ENCODE results near the gene PPIB.

PPIB gene

DNA sequence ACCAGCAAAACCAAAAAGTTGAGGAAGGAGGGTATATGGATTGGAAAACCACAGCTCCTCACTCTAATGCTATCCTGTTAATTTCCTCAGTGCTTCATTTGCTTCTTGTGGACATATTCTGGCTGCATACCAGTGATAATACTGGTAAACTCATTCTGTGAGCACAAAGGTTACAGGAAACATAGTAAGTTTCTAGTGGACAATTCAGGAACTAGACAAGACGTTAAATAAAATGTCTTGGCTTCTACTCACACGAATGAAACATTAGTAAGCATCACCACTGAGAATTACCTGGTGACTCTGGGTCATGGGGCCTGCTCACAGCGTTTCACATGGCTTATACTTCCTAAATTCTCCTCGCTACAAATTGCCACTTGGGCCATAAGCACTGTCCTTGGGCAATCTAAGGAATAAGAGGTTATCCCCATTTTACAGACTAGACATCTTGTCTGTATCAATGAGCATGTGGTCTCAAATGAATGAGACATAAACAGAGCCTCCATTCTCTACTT lies 20.1 kb upstream of the PPIB start:
- Histone ChIP-seq H3K4me1 (ENCODE audit: control insufficient read depth, insufficient read depth, low read length) (no peaks in the 10 kb centered on the region; the same call in 1 of the 2 replicates), H3K27ac (ENCODE audit: extremely low read depth, low read depth, low read length) (no peak overlapping the region), H3K4me3 (ENCODE audit: low read depth, low read length) (no peak overlapping the region), H3K9me3 (ENCODE audit: control insufficient read depth, insufficient read depth, low read depth, low read length) (no peaks in the 10 kb centered on the region), H3K36me3 (ENCODE audit: control insufficient read depth in 2 of 2, insufficient read depth in 1 of 2, low read length in 2 of 2) (peaks cover 0 to 17% of the 10 kb centered on the region in 2 experiments; a peak in 2 of 3 replicates)
- POLR2A ChIA-PET, result no interaction called here
- CTCF ChIA-PET, result no interaction called here
- TF ChIP-seq ZNF19 (tag by site-specific recombination; IDR thresholded peaks at IDR 0.05; ENCODE audit: low read depth), result no peak
- TF ChIP-seq HOXD13 (CRISPR knock-in tag; IDR thresholded peaks at IDR 0.05; ENCODE audit: borderline replicate concordance), result no peak
- TF ChIP-seq ZNF292 (tag by site-specific recombination; IDR thresholded peaks at IDR 0.05; ENCODE audit: borderline replicate concordance, low read depth), result no peak
- no peak for TF ChIP-seq ZNF16 (tag by site-specific recombination; IDR thresholded peaks at IDR 0.05; ENCODE audit: low read depth)
- no peak for TF ChIP-seq WT1 (tag by site-specific recombination; IDR thresholded peaks at IDR 0.05)

DNA sequence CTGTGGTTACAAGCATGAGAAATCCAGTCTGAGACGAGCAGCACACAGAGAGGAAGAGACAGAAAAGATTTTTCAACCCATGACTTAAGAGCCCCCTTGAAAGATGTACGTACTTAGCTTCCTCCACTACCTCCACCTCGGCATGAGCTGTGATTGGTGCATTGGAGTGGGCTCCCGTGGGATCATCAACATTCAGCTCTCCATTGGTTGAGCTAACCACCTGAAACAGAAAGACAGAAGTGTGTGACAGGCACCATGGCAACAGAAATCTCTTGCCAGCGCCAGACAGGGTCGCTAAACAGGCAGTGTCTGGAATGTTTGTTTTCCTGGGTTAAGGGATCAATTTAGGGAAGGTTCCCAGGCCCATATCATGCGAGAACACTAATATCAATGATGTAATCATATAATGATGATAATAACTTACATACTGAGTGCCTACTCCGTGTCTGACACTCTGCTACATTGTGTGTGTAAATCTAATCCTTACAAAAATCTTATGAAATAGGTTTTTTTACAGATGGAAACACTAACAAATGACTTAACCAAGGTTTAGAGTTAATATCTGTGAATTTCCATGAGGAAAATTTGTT lies 17.5 kb upstream of the PPIB start:
- TF ChIP-seq ZNF514 (tag by site-specific recombination; IDR thresholded peaks at IDR 0.05), result no peak
- TF ChIP-seq, protein P1, sequence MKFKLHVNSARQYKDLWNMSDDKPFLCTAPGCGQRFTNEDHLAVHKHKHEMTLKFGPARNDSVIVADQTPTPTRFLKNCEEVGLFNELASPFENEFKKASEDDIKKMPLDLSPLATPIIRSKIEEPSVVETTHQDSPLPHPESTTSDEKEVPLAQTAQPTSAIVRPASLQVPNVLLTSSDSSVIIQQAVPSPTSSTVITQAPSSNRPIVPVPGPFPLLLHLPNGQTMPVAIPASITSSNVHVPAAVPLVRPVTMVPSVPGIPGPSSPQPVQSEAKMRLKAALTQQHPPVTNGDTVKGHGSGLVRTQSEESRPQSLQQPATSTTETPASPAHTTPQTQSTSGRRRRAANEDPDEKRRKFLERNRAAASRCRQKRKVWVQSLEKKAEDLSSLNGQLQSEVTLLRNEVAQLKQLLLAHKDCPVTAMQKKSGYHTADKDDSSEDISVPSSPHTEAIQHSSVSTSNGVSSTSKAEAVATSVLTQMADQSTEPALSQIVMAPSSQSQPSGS (tag by site-specific recombination; IDR thresholded peaks at IDR 0.05; ENCODE audit: low read depth), result peak; percentile 66; the same call in 1 of the 2 replicates
- CTCF ChIA-PET, result no interaction called here
- H3K4me1 ChIP-seq (ENCODE audit: control insufficient read depth, insufficient read depth, low read length), result no peaks in the 10 kb centered on the region; the same call in 1 of the 2 replicates
- no peaks in the 10 kb centered on the region for H3K9me3 ChIP-seq (ENCODE audit: control insufficient read depth, insufficient read depth, low read depth, low read length)
- POLR2A ChIA-PET, result no interaction called here
- H3K27ac ChIP-seq (ENCODE audit: extremely low read depth, low read depth, low read length), result no peak overlapping the region
- no peak overlapping the region for H3K4me3 ChIP-seq (ENCODE audit: low read depth, low read length)
- H3K36me3 ChIP-seq (ENCODE audit: control insufficient read depth in 2 of 2, insufficient read depth in 1 of 2, low read length in 2 of 2), result peaks cover 0 to 22% of the 10 kb centered on the region in 2 experiments; a peak in 2 of 3 replicates

DNA sequence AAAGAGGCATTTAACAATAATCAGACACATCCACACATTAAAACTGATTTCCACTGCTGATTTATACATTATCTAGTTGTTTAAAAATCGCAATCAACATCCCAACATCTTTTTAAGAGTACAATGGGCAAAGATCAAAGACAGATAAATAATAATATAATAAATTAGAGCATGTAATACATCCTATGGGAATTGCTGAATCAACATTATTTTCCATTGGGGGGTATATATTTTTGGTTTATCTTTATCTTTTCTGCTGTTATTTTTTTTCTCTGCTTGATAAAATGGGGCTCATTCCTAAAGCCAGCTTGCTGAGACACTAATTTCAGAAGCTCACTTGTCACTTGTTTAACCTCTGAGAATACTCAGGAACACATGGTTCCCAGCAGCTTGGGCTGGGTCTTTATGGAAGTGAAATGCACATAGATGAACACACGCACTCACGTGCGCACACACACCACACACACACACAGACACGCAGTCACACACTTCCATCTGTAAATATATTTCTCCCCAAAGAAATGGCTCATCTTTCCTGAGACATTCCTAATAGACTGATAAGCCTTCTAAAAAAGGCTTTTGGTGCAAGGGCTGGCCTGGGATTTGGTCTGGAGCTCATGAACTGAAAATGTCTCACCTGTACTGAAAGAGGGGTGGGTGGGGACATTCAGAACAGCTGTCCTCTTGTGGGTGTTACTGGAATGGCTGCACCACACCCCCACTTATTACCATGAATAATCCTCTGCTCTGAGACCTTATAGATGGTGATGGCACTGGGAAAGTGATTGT lies 3.5 kb upstream of the PPIB start:
- no peaks in the 10 kb centered on the region for H3K9me3 ChIP-seq (ENCODE audit: control insufficient read depth, insufficient read depth, low read depth, low read length)
- ChIA-PET CTCF (interaction anchor here (1.2 kb wide), 1 partner anchor 13 kb away, joined by 4 read pairs; no protein-coding TSS in a partner anchor), POLR2A (interaction anchor here (0.5 kb wide), 1 partner anchor 11 kb away, joined by 5 read pairs; no protein-coding TSS in a partner anchor)
- TF ChIP-seq ZNF341 (tag by site-specific recombination; IDR thresholded peaks at IDR 0.05; ENCODE audit: low read depth), result peak; percentile 47; the same call in 1 of the 2 replicates
- TF ChIP-seq, protein P2, sequence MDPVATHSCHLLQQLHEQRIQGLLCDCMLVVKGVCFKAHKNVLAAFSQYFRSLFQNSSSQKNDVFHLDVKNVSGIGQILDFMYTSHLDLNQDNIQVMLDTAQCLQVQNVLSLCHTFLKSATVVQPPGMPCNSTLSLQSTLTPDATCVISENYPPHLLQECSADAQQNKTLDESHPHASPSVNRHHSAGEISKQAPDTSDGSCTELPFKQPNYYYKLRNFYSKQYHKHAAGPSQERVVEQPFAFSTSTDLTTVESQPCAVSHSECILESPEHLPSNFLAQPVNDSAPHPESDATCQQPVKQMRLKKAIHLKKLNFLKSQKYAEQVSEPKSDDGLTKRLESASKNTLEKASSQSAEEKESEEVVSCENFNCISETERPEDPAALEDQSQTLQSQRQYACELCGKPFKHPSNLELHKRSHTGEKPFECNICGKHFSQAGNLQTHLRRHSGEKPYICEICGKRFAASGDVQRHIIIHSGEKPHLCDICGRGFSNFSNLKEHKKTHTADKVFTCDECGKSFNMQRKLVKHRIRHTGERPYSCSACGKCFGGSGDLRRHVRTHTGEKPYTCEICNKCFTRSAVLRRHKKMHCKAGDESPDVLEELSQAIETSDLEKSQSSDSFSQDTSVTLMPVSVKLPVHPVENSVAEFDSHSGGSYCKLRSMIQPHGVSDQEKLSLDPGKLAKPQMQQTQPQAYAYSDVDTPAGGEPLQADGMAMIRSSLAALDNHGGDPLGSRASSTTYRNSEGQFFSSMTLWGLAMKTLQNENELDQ (tag by site-specific recombination; IDR thresholded peaks at IDR 0.05; ENCODE audit: low read depth), result no peak
- TF ChIP-seq KLF1 (tag by site-specific recombination; IDR thresholded peaks at IDR 0.05), result peak; percentile 14; the same call in 1 of the 2 replicates
- TF ChIP-seq, protein P3, sequence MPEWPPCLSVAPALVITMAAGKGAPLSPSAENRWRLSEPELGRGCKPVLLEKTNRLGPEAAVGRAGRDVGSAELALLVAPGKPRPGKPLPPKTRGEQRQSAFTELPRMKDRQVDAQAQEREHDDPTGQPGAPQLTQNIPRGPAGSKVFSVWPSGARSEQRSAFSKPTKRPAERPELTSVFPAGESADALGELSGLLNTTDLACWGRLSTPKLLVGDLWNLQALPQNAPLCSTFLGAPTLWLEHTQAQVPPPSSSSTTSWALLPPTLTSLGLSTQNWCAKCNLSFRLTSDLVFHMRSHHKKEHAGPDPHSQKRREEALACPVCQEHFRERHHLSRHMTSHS (tag by site-specific recombination; IDR thresholded peaks at IDR 0.05), result no peak
- H3K27ac ChIP-seq (ENCODE audit: extremely low read depth, low read depth, low read length), result no peak overlapping the region
- peaks cover 2 to 11% of the 10 kb centered on the region in 2 experiments; a peak in 2 of 3 replicates for H3K36me3 ChIP-seq (ENCODE audit: control insufficient read depth in 2 of 2, insufficient read depth in 1 of 2, low read length in 2 of 2)
- H3K4me3 ChIP-seq (ENCODE audit: low read depth, low read length), result no peak overlapping the region
- H3K4me1 ChIP-seq (ENCODE audit: control insufficient read depth, insufficient read depth, low read length), result no peaks in the 10 kb centered on the region; the same call in 1 of the 2 replicates
